K562 (cell line): Measurements from ENCODE around the gene JUP. TPM values are rescaled to one million over a fixed set of nuclear protein-coding genes. Genes with fewer than 3 reads are reported as not detected.
A peak's percentile ranks its signal among the peaks of the same experiment; 100 is the strongest.

ENCODE experiments used
- ATF4 ChIP-seq: fragments of 450-650 bp; formaldehyde crosslinking; IDR thresholded peaks from 2 replicates; pipeline ENCODE4 v1.4.0; 2022; ENCODE audit warnings: mild to moderate bottlenecking, moderate library complexity
- BRCA1 ChIP-seq, 2 experiments: fragments of 450-650 bp in 1 of 2; sonication (generic) in 1 of 2; formaldehyde crosslinking in 1 of 2; IDR thresholded peaks; 2 replicates each; pipeline versions ENCODE4 v1.5.0 to v1.6.1; 2017 to 2020; ENCODE audit warnings: mild to moderate bottlenecking in 1 of 2, missing genetic modification reagents in 1 of 2
- BRF2 ChIP-seq: IDR thresholded peaks from 3 replicates; pipeline ENCODE4 v1.6.1; 2011; ENCODE audit warnings: borderline replicate concordance, mild to moderate bottlenecking; ENCODE audit not compliant: insufficient read length, insufficient read depth
- HDAC6 ChIP-seq: IDR thresholded peaks from 2 replicates; pipeline ENCODE4 v1.6.1; 2012; ENCODE audit warnings: low read depth, mild to moderate bottlenecking, control low read depth, inconsistent platforms, low read length, moderate library complexity
- HMBOX1 ChIP-seq: sonication (generic); IDR thresholded peaks from 2 replicates; pipeline ENCODE4 v1.6.1; 2016
- HMGXB4 ChIP-seq: sonication (generic); formaldehyde crosslinking; IDR thresholded peaks from 2 replicates; pipeline ENCODE4 v1.8.1; 2023; ENCODE audit warnings: mild to moderate bottlenecking, missing genetic modification reagents
- ILF3 ChIP-seq: fragments of 450-650 bp; IDR thresholded peaks from 2 replicates; pipeline ENCODE4 v1.6.1; 2018; ENCODE audit warnings: antibody characterized with exemption, mild to moderate bottlenecking, moderate library complexity, borderline replicate concordance
- LEF1 ChIP-seq: fragments of 450-650 bp; IDR thresholded peaks from 2 replicates; pipeline ENCODE4 v1.6.1; 2016; ENCODE audit warnings: mild to moderate bottlenecking
- MED1 ChIP-seq: sonication (generic); formaldehyde crosslinking; IDR thresholded peaks from 2 replicates; pipeline ENCODE4 v1.8.1; 2023; ENCODE audit warnings: missing genetic modification reagents, borderline replicate concordance
- MEF2D ChIP-seq: conservative IDR thresholded peaks from 2 replicates; pipeline ENCODE4 v1.6.1; 2016; ENCODE audit warnings: low read depth, missing genetic modification characterization, missing compliant biosample characterization
- NCOA6 ChIP-seq: fragments of 450-650 bp; IDR thresholded peaks from 2 replicates; pipeline ENCODE4 v1.6.1; 2017; ENCODE audit warnings: mild to moderate bottlenecking
- RFX5 ChIP-seq: IDR thresholded peaks from 2 replicates; pipeline ENCODE4 v1.6.1; 2011; ENCODE audit warnings: low read depth, mild to moderate bottlenecking, improper control_type of control experiment, low read length
- SMAD4 ChIP-seq: fragments of 250-450 bp; sonication (Bioruptor Pico); conservative IDR thresholded peaks from 2 replicates; pipeline ENCODE4 v1.8.0; 2021; ENCODE audit warnings: inconsistent platforms, mild to moderate bottlenecking, moderate library complexity
- STAT5B ChIP-seq: fragments of 250-450 bp; sonication (Bioruptor Pico); IDR thresholded peaks from 2 replicates; pipeline ENCODE4 v1.8.0; 2021; ENCODE audit warnings: mild to moderate bottlenecking, inconsistent platforms
- TGIF2 ChIP-seq: sonication (generic); formaldehyde crosslinking; IDR thresholded peaks from 2 replicates; pipeline ENCODE4 v1.8.1; 2022; ENCODE audit warnings: mild to moderate bottlenecking, missing genetic modification reagents, moderate library complexity
- ZNF134 ChIP-seq: fragments of 250-450 bp; sonication (Bioruptor Pico); conservative IDR thresholded peaks from 2 replicates; pipeline ENCODE4 v1.4.0; 2020
- ZNF175 ChIP-seq: fragments of 200-800 bp; sonication (Bioruptor generic); IDR thresholded peaks from 2 replicates; pipeline ENCODE4 v1.6.1; 2016; ENCODE audit warnings: low read depth, mild to moderate bottlenecking, missing genetic modification characterization, missing compliant biosample characterization
- ZNF184 ChIP-seq: sonication (generic); formaldehyde crosslinking; IDR thresholded peaks from 2 replicates; pipeline ENCODE4 v1.5.0; 2020; ENCODE audit warnings: missing genetic modification reagents
- ZNF740 ChIP-seq, 3 experiments: fragments of 200-800 bp in 1 of 3; sonication (Bioruptor generic) in 1 of 3; sonication (generic) in 1 of 3; formaldehyde crosslinking in 1 of 3; IDR thresholded peaks; 2 replicates each; pipeline versions ENCODE4 v1.6.1 to v1.8.0; 2016 to 2022; ENCODE audit warnings: mild to moderate bottlenecking in 2 of 3, missing compliant biosample characterization in 2 of 3, missing genetic modification characterization in 2 of 3, missing genetic modification reagents in 1 of 3
- ZNF766 ChIP-seq: fragments of 200-800 bp; sonication (Bioruptor generic); conservative IDR thresholded peaks from 2 replicates; pipeline ENCODE4 v1.6.1; 2016; ENCODE audit warnings: missing genetic modification characterization, missing compliant biosample characterization
- polyA plus RNA-seq, 8 experiments: library from polyadenylated mRNA; depleted of rRNA in 4 of 8; stranded (reverse) in 5 of 8; unstranded in 3 of 8; fragments of >200 nt; fragmentation: Nextera tagmentation in 2 of 8; fragmentation: Illumina TruSeq in 1 of 8; extraction: Ambion mirVana in 2 of 8; extraction: Trizol in 1 of 8; gene quantifications; 2 replicates each; pipeline versions ENCODE4 v1.2.1 to v1.2.3, GENCODE V29; 2011 to 2014; ENCODE audit warnings: inconsistent platforms in 1 of 8, missing spikeins in 1 of 8
- total RNA-seq, 7 experiments: library from RNA; depleted of rRNA in 6 of 7; stranded (reverse); fragments of >200 nt in 6 of 7; fragmentation: Illumina TruSeq in 2 of 7; extraction: Trizol in 2 of 7; gene quantifications; 2 replicates each; pipeline versions ENCODE4 v1.2.1 to v1.2.3, GENCODE V29; 2011 to 2021; ENCODE audit warnings: low replicate concordance in 1 of 7
- TF ChIP-seq, protein P1 (sequence below): fragments of 250-450 bp; sonication (Bioruptor Pico); IDR thresholded peaks from 2 replicates; pipeline ENCODE4 v1.5.0; 2021

Gene JUP
- total and polyA plus RNA-seq, 9 of the 15 experiments (the other 6 are each of a cell fraction or from before 2014, with no cell fraction given), result 6.4 to 177 (median 31.2) TPM

DNA sequence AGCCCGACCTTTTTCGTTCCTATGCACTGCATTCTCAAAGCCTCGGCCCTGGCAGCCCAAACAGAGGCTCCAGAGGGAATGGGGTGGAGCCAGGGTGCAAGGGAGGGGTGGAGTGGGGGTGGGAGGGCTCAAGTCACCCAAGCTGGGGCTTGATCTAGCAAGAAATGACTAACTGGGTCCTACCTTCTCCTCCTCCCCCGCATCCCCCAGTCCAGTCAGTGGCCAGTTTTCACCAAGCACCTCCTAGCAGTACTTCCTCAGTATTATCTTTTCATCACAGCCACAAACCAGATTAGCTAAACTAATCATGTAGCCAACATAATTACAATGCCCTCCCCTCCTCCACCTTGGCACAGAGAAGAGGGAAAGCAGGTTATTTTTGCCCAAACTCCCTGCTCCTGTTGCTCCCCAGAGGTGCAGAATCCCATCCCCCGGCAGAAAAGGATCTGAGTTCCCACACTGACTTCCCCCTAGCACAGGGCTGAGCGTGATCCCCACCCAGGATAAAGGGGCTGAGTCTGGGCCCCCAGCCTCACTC is 2.2 kb downstream of the JUP start (continued):
- TF ChIP-seq HMGXB4 (CRISPR knock-in tag), result no peak
- TF ChIP-seq, protein P1, sequence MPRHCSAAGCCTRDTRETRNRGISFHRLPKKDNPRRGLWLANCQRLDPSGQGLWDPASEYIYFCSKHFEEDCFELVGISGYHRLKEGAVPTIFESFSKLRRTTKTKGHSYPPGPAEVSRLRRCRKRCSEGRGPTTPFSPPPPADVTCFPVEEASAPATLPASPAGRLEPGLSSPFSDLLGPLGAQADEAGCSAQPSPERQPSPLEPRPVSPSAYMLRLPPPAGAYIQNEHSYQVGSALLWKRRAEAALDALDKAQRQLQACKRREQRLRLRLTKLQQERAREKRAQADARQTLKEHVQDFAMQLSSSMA (CRISPR knock-in tag), result no peak
- no peak for TF ChIP-seq RFX5
- TF ChIP-seq ZNF184, result no peak
- no peak for TF ChIP-seq ZNF134 (CRISPR knock-in tag)
- TF ChIP-seq HMBOX1, result peak; percentile 99
- TF ChIP-seq ZNF740 (CRISPR knock-in tag; IDR thresholded peaks at IDR 0.05), result no peak
- TF ChIP-seq ZNF740 (tag; IDR thresholded peaks at IDR 0.05), result no peak
- TF ChIP-seq ZNF175 (CRISPR knock-in tag), result no peak
- peak; percentile 49 for TF ChIP-seq MEF2D (tag)
- no peak for TF ChIP-seq NCOA6
- peak; percentile 48; the same call in 1 of the 2 replicates for TF ChIP-seq SMAD4 (CRISPR knock-in tag)
- no peak for TF ChIP-seq ILF3
- TF ChIP-seq BRCA1 (IDR thresholded peaks at IDR 0.05), result no peak
- no peak for TF ChIP-seq BRCA1 (CRISPR knock-in tag; IDR thresholded peaks at IDR 0.05)
- TF ChIP-seq TGIF2, result no peak
- TF ChIP-seq MED1 (CRISPR knock-in tag), result no peak
- no peak for TF ChIP-seq STAT5B
- TF ChIP-seq HDAC6, result no peak
- no peak for TF ChIP-seq BRF2
- peak; percentile 88 for TF ChIP-seq LEF1
- no peak for TF ChIP-seq ATF4 (CRISPR knock-in tag)
- 0 out of 2 replicates have a peak, but pooled peaks have one; percentile 23 for TF ChIP-seq ZNF766
